GM21515 (cell line): ENCODE results near the gene KCNQ1.

ENCODE experiments used
- ATAC-seq: cut with Tn5 transposase; IDR thresholded peaks from one replicate; pipeline ENCODE4 v1.9.1; 2021; ENCODE audit not compliant: unreplicated experiment

Gene KCNQ1

DNA sequence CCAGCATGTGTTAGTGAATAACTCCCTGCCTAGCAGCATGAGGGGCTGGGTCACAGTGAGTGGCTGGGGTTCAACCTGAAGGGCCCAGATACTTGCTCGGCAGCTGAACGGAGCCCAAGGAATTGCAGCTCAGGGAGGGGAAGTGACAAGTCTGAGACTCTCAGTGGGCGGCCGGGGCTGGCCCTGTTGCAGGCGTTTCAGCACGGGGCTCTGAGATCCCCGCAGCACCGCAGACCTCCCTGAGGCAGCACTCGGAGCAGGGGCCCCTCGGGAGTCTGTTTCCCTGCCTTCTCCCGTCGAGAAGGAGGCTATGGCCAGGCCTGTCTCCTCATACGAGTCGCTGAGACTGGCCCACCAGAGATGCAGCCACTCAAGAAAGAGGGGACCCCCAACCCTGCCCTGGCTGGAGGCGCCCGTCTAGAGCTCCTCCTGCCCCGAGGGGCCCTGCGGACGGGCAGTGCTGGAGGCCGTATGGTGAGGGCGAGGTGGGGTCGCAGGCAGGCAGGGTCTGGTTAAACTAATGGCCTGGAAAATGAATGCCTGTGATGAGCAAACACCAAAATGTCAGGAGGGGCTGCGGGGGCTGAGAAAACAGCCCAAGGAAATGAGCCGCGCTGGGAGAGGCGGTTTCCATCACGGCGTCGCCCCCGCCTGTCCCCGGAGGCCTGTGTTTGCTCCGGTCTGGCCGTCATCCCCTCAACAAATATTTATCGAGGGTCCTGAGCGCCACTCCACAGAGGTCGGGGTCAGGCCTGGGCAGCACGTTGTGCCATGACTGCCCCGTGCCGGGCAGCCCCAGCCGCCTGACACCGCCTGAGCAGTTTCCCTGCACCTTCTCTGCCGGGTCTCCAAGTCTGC lies 35.0 kb upstream of the KCNQ1 start:
- ATAC-seq: no peak

DNA sequence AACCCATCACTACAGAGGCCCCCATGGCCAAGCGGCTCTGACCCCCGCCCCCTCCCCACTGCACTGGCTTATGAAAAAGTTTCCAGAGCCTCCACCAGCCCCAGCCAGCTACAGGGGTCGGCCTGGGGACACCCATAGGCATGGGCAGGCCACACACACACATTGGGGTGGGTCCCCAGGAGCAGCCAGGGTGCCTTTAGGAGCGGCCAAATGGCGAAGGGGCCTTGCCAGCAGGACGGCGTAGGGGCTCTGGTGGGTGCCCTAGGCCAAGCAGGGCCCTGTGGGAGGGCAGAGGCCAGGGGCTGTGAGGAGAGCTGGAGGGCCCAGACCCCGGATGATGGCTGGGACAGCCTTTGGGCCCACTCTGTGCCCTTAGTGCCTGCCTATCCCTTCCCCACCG lies 34.2 kb upstream of the KCNQ1 start:
- no peak for ATAC-seq

GRCh38 chr11:2411446-2412305 lies 33.1 kb upstream of the KCNQ1 start:
- ATAC-seq: no peak

GRCh38 chr11:2412323-2412722 lies 32.5 kb upstream of the KCNQ1 start:
- ATAC-seq: no peak

DNA sequence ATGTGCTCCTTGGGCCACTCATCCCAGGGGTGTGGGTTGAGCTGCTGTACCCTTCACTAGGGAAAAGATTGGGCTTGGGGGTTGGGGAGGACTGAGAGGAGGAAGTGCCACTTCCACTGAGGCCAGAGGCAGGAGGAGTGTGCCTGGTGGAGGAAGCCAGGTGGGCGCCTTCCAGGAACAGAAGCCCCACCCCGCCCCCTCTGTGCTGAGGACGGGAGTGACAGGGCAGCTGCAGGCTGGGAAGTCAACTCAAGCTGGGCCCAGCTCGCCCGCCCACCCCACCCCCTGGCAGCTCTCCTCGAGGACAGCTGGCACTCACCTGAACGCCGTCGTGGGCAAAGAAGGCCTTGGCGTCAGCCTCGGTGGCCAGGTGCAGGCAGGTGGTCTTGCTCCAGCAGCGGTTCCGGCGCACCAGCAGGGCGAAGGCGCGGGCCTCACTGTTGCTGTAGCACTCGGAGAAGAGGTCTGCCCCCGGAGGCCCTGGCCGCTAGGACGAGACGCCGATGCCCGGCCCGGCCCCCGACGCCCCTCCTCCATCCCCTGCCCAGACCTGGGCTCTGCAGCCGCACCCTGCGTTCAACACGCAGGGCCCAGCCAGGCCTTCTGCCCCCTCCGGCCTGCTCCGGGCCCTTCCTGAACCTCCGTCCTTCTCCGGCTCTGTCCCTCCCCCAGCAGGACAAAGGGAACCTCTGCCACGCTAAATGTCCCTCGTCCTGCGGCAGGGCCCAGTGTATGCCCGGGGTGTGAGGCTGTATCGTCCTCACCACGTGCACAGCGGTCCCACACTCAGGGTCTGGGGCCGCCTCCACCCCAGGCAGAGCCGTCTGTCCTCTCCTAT lies 30.8 kb upstream of the KCNQ1 start:
- ATAC-seq: no peak

GRCh38 chr11:2414616-2415015 lies 30.2 kb upstream of the KCNQ1 start:
- no peak for ATAC-seq

DNA sequence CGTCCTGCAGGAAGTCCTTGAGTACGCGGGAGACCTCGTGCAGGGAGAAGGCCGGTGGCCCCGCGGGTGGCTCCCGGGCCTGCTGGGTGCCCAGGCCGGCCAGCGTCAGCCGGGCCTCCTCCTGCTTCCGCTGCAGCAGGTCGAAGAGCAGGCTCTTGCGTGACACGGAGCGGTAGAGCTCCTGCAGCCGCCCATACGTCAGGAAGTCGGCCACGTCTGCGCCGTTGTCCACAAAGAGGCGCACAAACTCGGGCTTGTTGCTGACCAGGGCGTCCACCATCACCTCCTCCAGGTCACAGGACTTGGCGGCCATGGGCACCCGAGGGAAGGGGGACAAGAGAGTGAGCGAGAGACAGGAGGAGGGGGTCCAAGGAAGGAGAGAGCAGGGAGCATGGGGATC lies 29.6 kb upstream of the KCNQ1 start:
- ATAC-seq: no peak

GRCh38 chr11:2415601-2416380 lies 29.0 kb upstream of the KCNQ1 start:
- ATAC-seq: no peak

- no peak for ATAC-seq
Observed at GRCh38 chr11:2416765-2417164, 28.0 kb upstream of the KCNQ1 start.

DNA sequence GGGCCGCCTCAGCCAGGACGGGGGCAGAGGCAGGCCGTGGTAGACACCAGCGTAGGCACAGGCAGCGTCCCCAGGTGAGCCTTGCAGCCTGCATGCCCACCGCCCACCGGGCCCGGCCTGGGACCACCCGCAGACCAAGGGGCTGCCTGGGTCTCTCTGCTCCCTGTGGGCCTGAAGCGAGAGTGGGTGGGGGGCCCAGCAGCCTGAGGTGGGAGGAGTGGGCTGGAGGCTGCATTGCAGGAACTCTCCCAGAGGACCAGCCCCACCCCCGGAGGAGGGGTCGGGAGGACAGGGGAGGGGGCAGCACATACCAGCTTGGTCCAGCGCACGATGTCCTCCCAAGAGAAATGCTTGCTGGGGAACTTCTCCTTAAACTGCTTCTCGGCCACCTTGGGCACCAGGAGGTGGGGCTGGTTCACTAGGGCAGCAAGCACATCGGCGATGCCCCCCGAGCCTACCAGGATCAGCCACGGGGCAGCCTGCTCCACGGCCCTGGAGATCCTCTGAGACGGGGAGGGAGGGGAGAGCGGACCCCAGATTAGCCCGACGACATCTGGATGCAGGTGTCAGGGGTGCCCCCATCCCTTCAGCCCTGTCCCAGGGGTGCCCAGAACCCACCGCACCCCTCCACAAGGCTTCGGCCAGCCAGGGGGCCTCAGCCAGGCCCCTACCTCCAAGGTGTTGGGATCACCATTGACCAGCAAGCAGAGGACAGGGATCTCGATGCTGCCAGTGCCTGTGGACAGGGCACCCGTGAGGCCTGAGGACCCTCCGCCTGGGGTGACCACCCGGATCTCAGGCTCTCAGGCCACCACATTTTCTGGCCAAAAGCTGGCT lies 26.7 kb upstream of the KCNQ1 start:
- no peak for ATAC-seq

DNA sequence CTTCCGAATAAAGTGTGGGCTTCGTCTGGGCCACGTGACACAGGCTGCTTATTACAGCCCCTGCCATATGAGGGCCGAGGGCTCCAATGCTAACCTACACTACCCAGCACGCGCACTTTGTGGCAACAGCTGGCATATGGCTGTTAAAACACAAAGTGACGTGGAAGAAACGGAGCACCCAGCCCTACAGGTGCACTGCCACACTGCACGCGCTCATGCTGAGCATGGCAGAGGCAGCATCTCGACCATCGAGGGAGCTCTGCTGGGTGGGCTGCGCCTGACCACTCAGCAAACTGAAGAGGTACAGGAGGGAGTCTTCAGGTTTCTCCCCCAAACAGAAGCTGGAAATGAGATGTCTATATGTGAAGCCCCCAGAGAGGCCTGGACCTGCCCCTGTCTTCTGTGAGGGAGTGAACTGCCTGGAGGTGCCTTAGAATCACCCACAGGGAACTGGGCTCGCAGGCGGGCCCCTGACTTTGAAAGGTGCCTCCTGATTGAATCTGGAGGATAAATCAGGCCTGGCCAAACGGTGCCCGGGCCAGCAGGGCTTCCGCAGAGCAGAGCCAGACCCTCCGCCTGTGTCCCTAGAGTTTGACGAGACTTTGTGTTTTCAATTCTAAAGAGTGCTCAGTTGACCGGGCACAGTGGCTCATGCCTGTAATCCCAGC lies 26.0 kb upstream of the KCNQ1 start:
- no peak for ATAC-seq

- no peak for ATAC-seq
Observed at GRCh38 chr11:2419638-2420501, 24.9 kb upstream of the KCNQ1 start.

DNA sequence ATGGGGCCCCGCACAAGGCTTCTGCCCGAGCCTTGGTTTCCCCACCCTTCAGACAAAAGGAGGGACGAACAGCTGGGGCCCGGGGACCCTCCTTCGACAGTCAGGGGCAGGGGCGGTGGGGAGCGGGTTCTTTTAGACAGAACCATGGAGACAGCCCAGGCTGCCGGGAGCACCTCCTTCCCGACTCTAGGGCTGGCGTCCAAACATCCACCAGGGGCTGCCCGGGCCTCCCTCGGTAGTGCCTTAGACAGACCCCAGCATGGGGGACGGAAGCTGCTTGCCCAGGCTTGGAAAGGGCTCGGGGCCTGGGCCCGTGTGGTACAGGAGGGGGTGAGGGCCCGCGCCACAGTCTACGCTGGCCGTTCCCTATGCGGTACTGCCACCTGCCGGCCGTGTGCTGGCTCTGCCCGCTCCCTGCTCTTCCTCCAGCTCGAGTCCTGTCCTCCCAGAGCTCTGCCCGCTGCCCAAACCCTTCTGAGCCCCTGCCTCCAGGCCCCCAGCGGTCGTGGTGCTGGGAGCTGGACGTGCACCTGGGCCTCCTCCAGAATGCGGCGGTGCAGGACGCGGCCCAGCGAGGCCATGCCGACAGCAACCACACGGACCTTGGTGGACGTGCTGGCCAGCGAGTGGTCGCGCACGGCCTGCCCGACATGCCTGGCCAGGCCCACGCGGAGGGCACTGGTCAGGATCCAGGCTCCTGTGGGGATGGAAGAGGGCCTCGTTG lies 24.1 kb upstream of the KCNQ1 start:
- no peak for ATAC-seq

DNA sequence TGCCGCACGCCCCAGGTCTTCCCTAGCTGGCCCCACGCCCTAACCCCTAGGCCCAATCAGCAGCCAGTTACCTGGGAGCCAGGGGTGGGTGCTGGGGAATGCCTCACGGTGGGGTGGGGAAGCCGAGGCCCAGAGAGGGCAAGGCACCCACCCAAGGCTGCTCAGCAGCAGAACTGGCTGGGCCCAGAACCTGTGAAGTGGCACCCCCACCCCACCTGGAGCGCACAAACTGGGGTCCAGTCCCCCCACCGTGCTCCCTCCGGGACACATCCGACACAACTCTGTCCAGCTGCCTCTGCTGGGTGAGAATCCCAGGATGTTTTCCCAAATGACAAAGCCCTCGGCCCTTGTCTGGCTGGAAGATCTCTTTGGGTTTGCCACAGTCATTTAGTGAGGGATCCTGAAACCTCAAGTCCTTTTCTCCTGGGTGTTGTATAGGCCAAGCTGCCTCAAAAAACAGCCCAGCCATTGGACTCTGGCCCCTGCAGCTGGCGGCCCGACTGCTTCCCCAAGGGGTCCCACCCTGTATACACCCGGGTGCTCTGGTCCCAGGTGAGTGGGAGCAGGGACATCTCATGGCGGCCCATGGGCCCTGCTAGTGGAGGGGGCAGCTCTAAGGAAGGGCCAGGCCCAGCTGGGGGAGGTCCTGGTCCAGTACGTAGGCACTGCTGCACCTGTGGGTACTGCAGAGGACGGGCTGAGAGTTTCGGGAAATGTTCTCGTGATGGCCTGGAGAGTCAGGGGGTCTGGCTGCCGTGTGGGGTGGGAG lies 23.4 kb upstream of the KCNQ1 start:
- ATAC-seq: no peak

DNA sequence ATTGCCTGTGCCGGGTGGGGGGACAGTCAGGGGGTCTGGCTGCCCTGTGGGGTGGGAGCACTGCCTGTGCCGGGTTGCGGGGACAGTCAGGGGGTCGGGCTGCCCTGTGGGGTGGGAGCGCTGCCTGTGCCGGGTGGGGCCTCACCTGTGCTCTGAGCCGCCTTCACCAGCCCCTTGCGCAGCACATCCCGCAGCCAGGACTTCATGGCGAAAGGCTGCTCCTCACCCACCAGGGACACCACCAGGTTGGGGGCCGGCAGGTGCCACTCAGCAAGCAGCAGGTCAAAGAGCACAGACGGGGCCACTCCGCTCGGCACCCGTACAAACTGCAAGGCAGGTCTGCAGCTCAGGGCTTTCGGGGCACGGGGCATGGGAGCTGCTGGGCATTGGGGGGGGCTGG lies 22.8 kb upstream of the KCNQ1 start:
- ATAC-seq: no peak

- ATAC-seq: no peak
Observed at GRCh38 chr11:2422461-2423156, 22.2 kb upstream of the KCNQ1 start.
